ENCODE results near the gene DNAJC28.

GRCh38 chr21:33455686-33456446, 35.6 kb downstream of the DNAJC28 start:
- TF ChIP-seq CTCF (IDR thresholded peaks at IDR 0.05; ENCODE audit: poor library complexity) (no peak), EZH2phosphoT487 (IDR thresholded peaks at IDR 0.05; ENCODE audit: low read depth, severe bottlenecking, unreplicated experiment) (no peak), EZH2 (IDR thresholded peaks at IDR 0.05; ENCODE audit: borderline replicate concordance) (no peak)

Data from hepatocyte (in vitro differentiated cells).